ENCODE measurements around the gene MAGED1. TPM values are rescaled to one million over a fixed set of nuclear protein-coding genes. Genes with fewer than 3 reads are reported as not detected.
"Not testable (repeated sequence)": the region's sequence is repeated elsewhere in the genome, so short reads cannot be mapped to it uniquely, and the experiment has no call there.

Gene MAGED1
- total RNA-seq, 2 experiments from 2014 or later: 36.8 to 60.0 TPM

DNA sequence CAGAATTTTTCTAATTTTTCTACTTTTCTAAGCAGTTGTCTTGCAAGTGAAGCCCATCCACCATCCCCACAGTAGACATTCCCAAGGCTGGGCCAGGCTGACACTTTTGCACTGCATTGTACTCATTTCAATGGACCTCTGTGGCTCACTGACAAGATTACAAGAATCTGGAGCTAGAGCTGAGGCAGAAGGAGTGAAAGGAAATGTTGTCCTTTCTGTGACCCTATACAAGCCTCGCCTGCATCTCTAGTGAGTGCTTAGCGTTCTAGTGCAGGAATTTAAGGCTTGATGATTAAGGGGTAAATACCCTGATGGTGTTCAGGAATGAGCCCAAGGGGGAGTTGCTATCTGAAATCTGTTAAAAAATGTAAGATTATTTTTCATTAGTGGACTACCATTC is 6.3 kb downstream of the MAGED1 start:
- ChIA-PET POLR2A (no interaction called here), CTCF (ENCODE audit: unreplicated experiment) (no interaction called here)
- Histone ChIP-seq H3K4me2 (ENCODE audit: low read length) (no peak overlapping the region), H3K4me3 (ENCODE audit: low read depth, low read length, poor library complexity, severe bottlenecking) (no peak overlapping the region), H4K20me1 (ENCODE audit: insufficient read depth, low read length) (no peaks in the 10 kb centered on the region), H3K9me3 (ENCODE audit: low read length) (no peaks in the 10 kb centered on the region), H3K4me1 (ENCODE audit: insufficient read depth, low read length, poor library complexity, severe bottlenecking) (peaks cover 2% of the 10 kb centered on the region), H2AFZ (ENCODE audit: low read length) (no peak overlapping the region), H3K27ac (ENCODE audit: low read depth, low read length, poor library complexity, severe bottlenecking) (no peak overlapping the region), H3K9me2 (ENCODE audit: insufficient read depth, low read length) (no peaks in the 10 kb centered on the region), H3K36me3 (ENCODE audit: insufficient read depth, low read length) (peaks cover 48% of the 10 kb centered on the region), H3K79me2 (ENCODE audit: insufficient read depth, low read depth, low read length) (no peaks in the 10 kb centered on the region)
- DNase-seq (ENCODE audit: low spot score): no peak
- no TSS peak for BruUV-seq (replicated peaks)
- no peak for TF ChIP-seq EZH2phosphoT487 (IDR thresholded peaks at IDR 0.05; ENCODE audit: borderline replicate concordance, low read depth, low read length)
- TF ChIP-seq, protein P1, sequence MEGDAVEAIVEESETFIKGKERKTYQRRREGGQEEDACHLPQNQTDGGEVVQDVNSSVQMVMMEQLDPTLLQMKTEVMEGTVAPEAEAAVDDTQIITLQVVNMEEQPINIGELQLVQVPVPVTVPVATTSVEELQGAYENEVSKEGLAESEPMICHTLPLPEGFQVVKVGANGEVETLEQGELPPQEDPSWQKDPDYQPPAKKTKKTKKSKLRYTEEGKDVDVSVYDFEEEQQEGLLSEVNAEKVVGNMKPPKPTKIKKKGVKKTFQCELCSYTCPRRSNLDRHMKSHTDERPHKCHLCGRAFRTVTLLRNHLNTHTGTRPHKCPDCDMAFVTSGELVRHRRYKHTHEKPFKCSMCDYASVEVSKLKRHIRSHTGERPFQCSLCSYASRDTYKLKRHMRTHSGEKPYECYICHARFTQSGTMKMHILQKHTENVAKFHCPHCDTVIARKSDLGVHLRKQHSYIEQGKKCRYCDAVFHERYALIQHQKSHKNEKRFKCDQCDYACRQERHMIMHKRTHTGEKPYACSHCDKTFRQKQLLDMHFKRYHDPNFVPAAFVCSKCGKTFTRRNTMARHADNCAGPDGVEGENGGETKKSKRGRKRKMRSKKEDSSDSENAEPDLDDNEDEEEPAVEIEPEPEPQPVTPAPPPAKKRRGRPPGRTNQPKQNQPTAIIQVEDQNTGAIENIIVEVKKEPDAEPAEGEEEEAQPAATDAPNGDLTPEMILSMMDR (conservative IDR thresholded peaks at IDR 0.05; ENCODE audit: low read length): no peak
- intact Hi-C loops (cut with micrococcal nuclease; ENCODE audit: unreplicated experiment): no loop called here

DNA sequence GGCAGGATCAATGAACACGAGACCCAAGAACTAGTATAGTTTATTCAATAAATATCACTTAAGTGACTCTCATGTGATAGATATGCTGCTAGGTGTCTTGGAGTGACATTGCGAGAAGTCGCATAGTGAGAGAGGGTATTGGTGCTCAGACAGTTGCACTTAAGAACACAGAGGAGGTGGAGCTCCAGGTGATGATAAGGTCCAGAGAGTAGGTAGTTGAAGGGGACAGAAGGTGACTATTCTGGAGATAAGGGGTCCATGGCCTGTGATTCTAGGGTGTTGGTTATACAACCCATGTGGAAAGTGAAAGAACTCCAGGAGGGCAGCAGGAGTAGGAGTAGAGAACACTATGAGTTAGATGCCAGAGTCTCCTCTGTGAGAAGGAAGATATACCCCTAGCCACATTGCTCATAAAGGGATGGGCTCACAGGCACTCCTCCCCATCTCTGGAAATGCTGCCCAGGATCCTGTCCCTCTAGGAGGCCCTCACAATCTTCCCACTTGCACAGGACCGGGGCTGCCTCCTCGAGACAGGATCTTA is 9.2 kb downstream of the MAGED1 start:
- Histone ChIP-seq H3K4me1 (ENCODE audit: insufficient read depth, low read length, poor library complexity, severe bottlenecking) (no peaks in the 10 kb centered on the region), H3K9me2 (ENCODE audit: insufficient read depth, low read length) (no peaks in the 10 kb centered on the region), H3K4me3 (ENCODE audit: low read depth, low read length, poor library complexity, severe bottlenecking) (no peak overlapping the region), H3K4me2 (ENCODE audit: low read length) (no peak overlapping the region), H4K20me1 (ENCODE audit: insufficient read depth, low read length) (no peaks in the 10 kb centered on the region), H3K9me3 (ENCODE audit: low read length) (no peaks in the 10 kb centered on the region), H3K79me2 (ENCODE audit: insufficient read depth, low read depth, low read length) (no peaks in the 10 kb centered on the region), H3K27ac (ENCODE audit: low read depth, low read length, poor library complexity, severe bottlenecking) (no peak overlapping the region), H3K36me3 (ENCODE audit: insufficient read depth, low read length) (peaks cover 31% of the 10 kb centered on the region), H2AFZ (ENCODE audit: low read length) (no peak overlapping the region)
- TF ChIP-seq EZH2phosphoT487 (IDR thresholded peaks at IDR 0.05; ENCODE audit: borderline replicate concordance, low read depth, low read length): no peak
- TF ChIP-seq, protein P1 (conservative IDR thresholded peaks at IDR 0.05; ENCODE audit: low read length): no peak
- intact Hi-C loops (cut with micrococcal nuclease; ENCODE audit: unreplicated experiment): no loop called here
- ChIA-PET POLR2A (interaction anchor here (0.6 kb wide), 1 partner anchor 11 kb away, joined by 3 read pairs; no protein-coding TSS in a partner anchor), CTCF (ENCODE audit: unreplicated experiment) (no interaction called here)
- no peak for DNase-seq (ENCODE audit: low spot score)
- no TSS peak for BruUV-seq (replicated peaks)

DNA sequence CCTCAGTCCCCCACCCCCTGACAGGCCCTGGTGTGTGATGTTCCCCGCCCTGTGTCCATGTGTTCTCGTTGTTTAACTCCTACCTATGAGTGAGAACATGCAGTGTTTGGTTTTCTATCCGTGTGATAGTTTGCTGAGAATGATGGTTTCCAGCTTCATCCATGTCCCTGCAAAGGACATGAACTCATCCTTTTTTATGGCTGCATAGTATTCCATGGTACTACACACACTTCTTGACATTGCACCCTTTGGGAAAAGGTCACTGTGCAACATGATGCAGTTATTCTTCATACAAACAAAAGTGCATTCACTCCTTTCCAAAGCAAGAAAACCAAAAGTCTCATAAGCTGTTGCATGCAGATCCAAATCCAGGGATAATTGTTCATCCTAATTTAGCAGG is 11.7 kb downstream of the MAGED1 start:
- intact Hi-C loops (cut with micrococcal nuclease; ENCODE audit: unreplicated experiment); BruUV-seq (replicated peaks); H3K27ac ChIP-seq (ENCODE audit: low read depth, low read length, poor library complexity, severe bottlenecking); H4K20me1 ChIP-seq (ENCODE audit: insufficient read depth, low read length); H3K9me3 ChIP-seq (ENCODE audit: low read length); H2AFZ ChIP-seq (ENCODE audit: low read length); H3K79me2 ChIP-seq (ENCODE audit: insufficient read depth, low read depth, low read length); POLR2A ChIA-PET; DNase-seq (ENCODE audit: low spot score); CTCF ChIA-PET (ENCODE audit: unreplicated experiment); H3K9me2 ChIP-seq (ENCODE audit: insufficient read depth, low read length); H3K4me1 ChIP-seq (ENCODE audit: insufficient read depth, low read length, poor library complexity, severe bottlenecking); H3K4me3 ChIP-seq (ENCODE audit: low read depth, low read length, poor library complexity, severe bottlenecking); H3K4me2 ChIP-seq (ENCODE audit: low read length): not testable (repeated sequence)
- peaks cover 16% of the 10 kb centered on the region for H3K36me3 ChIP-seq (ENCODE audit: insufficient read depth, low read length)
